OCI-M2 (cell line): Measurements from ENCODE around the gene GATM.
"Not testable (repeated sequence)": the region's sequence is repeated elsewhere in the genome, so short reads cannot be mapped to it uniquely, and the experiment has no call there.

Experiments used
- DNase-seq: peaks from one replicate; lab custom pipeline; 2025; ENCODE audit not compliant: unreplicated experiment; lab: John Stamatoyannopoulos, UW

The GATM gene

GRCh38 chr15:45389351-45389750, 11.0 kb upstream of the GATM start:
- no peak for DNase-seq

- no peak for DNase-seq
These were observed 9.2 kb upstream of the GATM start for GRCh38 chr15:45387380-45388007.

GRCh38 chr15:45386974-45387373, 8.6 kb upstream of the GATM start:
- DNase-seq, result no peak

- DNase-seq, result no peak
These were observed 8.1 kb upstream of the GATM start for GRCh38 chr15:45386420-45386819.

- DNase-seq, result no peak
These were observed 7.2 kb upstream of the GATM start for GRCh38 chr15:45385590-45385989.

- DNase-seq, result no peak
These were observed 6.4 kb upstream of the GATM start for GRCh38 chr15:45384700-45385099.

- no peak for DNase-seq
These were observed 544 bp upstream of the GATM start for GRCh38 chr15:45378913-45379262.

GRCh38 chr15:45377609-45378148, 665 bp downstream of the GATM start:
- no peak for DNase-seq

- DNase-seq, result no peak
These were observed 1.3 kb downstream of the GATM start for GRCh38 chr15:45376967-45377608.

- no peak for DNase-seq
These were observed 1.9 kb downstream of the GATM start for GRCh38 chr15:45376300-45376928.

GRCh38 chr15:45375836-45376235, 2.5 kb downstream of the GATM start:
- DNase-seq, result no peak

- DNase-seq, result no peak
These were observed 4.4 kb downstream of the GATM start for GRCh38 chr15:45373976-45374375.

GRCh38 chr15:45372041-45372995, 6.0 kb downstream of the GATM start:
- DNase-seq, result no peak

GRCh38 chr15:45371546-45371945, 6.8 kb downstream of the GATM start:
- DNase-seq, result no peak

- DNase-seq, result not testable (repeated sequence)
These were observed 8.3 kb downstream of the GATM start for GRCh38 chr15:45370042-45370441.

- DNase-seq, result not testable (repeated sequence)
These were observed 11.1 kb downstream of the GATM start for GRCh38 chr15:45367222-45367621.

- no peak for DNase-seq
These were observed 14.1 kb downstream of the GATM start for GRCh38 chr15:45364271-45364670.

GRCh38 chr15:45363801-45364200, 14.5 kb downstream of the GATM start:
- DNase-seq, result no peak

- no peak for DNase-seq
These were observed 15.0 kb downstream of the GATM start for GRCh38 chr15:45363334-45363733.

- no peak for DNase-seq
These were observed 15.9 kb downstream of the GATM start for GRCh38 chr15:45362419-45362818.

GRCh38 chr15:45361878-45362277, 16.5 kb downstream of the GATM start:
- DNase-seq, result no peak
